Measurements from ENCODE around the gene SUN2. TPM values are rescaled to one million over a fixed set of nuclear protein-coding genes. Genes with fewer than 3 reads are reported as not detected.

SUN2 gene
- polyA plus RNA-seq, 3 donors = 95.8 to 159 (median 97.8) TPM

- Mint-ChIP-seq H3K27me3 (ENCODE audit: low read depth in 3 of 3) (peaks cover 0 to 3% (median 2%) of the 10 kb centered on the region in 3 donors), H3K27ac (peak overlapping the region in 1 of 7 donors; percentile 47), H3K9me3 (no peaks in the 10 kb centered on the region), H3K4me3 (no peak overlapping the region), H3K4me1 (peaks cover 16% of the 10 kb centered on the region), H3K36me3 (peaks cover 32 to 39% of the 10 kb centered on the region in 2 donors)
- TF ChIP-seq, protein P1, sequence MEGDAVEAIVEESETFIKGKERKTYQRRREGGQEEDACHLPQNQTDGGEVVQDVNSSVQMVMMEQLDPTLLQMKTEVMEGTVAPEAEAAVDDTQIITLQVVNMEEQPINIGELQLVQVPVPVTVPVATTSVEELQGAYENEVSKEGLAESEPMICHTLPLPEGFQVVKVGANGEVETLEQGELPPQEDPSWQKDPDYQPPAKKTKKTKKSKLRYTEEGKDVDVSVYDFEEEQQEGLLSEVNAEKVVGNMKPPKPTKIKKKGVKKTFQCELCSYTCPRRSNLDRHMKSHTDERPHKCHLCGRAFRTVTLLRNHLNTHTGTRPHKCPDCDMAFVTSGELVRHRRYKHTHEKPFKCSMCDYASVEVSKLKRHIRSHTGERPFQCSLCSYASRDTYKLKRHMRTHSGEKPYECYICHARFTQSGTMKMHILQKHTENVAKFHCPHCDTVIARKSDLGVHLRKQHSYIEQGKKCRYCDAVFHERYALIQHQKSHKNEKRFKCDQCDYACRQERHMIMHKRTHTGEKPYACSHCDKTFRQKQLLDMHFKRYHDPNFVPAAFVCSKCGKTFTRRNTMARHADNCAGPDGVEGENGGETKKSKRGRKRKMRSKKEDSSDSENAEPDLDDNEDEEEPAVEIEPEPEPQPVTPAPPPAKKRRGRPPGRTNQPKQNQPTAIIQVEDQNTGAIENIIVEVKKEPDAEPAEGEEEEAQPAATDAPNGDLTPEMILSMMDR (IDR thresholded peaks at IDR 0.05) = no peak
- no peaks in the 10 kb centered on the region for H4K20me1 ChIP-seq (ENCODE audit: insufficient read depth, low read length)
- H3K4me2 ChIP-seq (replicated peaks; ENCODE audit: extremely low read depth, low read length, poor library complexity, severe bottlenecking) = no peak overlapping the region
- H3K79me2 ChIP-seq (ENCODE audit: insufficient read depth, low read length) = no peaks in the 10 kb centered on the region
- H3K4me3 ChIP-seq (replicated peaks in 1 of 3; ENCODE audit: low read depth in 2 of 3, low read length in 3 of 3) = no peak overlapping the region
- H3K27me3 ChIP-seq (ENCODE audit: control insufficient read depth in 2 of 2, insufficient read depth in 2 of 2, low read length in 2 of 2) = no peaks in the 10 kb centered on the region
- peaks cover 13 to 20% of the 10 kb centered on the region in 2 donors for H3K36me3 ChIP-seq (replicated peaks in 1 of 2; ENCODE audit: control insufficient read depth in 1 of 2, insufficient read depth in 2 of 2, low read length in 2 of 2)
- no peak overlapping the region for H2AFZ ChIP-seq (ENCODE audit: insufficient read depth, low read depth, low read length, poor library complexity, severe bottlenecking)
- H3K9ac ChIP-seq (ENCODE audit: insufficient read depth, low read length, poor library complexity, severe bottlenecking) = no peak overlapping the region
- DNase-seq = no peak
- H3K4me1 ChIP-seq (ENCODE audit: control insufficient read depth in 1 of 2, insufficient read depth in 2 of 2, low read length in 2 of 2) = peaks cover 12 to 16% of the 10 kb centered on the region in 2 donors
- no peak overlapping the region for H3K27ac ChIP-seq (ENCODE audit: low read depth in 1 of 2, low read length in 2 of 2)
- intact Hi-C loops (cut with micrococcal nuclease) = no loop called here
- H3K9me3 ChIP-seq (replicated peaks in 1 of 2; ENCODE audit: control insufficient read depth in 1 of 2, insufficient read depth in 1 of 2, low read length in 2 of 2) = no peaks in the 10 kb centered on the region
- 97% methylated on average over 7 of the region's 13 CpGs for WGBS (ENCODE audit: insufficient coverage)
These were observed 25.2 kb upstream of the SUN2 start for GRCh38 chr22:38781033-38781432.

GRCh38 chr22:38777087-38777671 lies 21.4 kb upstream of the SUN2 start:
- no peak for DNase-seq
- no peaks in the 10 kb centered on the region for H3K9me3 ChIP-seq (replicated peaks in 1 of 2; ENCODE audit: control insufficient read depth in 1 of 2, insufficient read depth in 1 of 2, low read length in 2 of 2)
- H3K27ac ChIP-seq (ENCODE audit: low read depth in 1 of 2, low read length in 2 of 2) = no peak overlapping the region
- no peak overlapping the region for H2AFZ ChIP-seq (ENCODE audit: insufficient read depth, low read depth, low read length, poor library complexity, severe bottlenecking)
- peaks cover 13 to 20% of the 10 kb centered on the region in 2 donors for H3K36me3 ChIP-seq (replicated peaks in 1 of 2; ENCODE audit: control insufficient read depth in 1 of 2, insufficient read depth in 2 of 2, low read length in 2 of 2)
- H3K9me3 Mint-ChIP-seq = no peaks in the 10 kb centered on the region
- H3K4me1 Mint-ChIP-seq = peaks cover 5% of the 10 kb centered on the region
- no peaks in the 10 kb centered on the region for H3K27me3 ChIP-seq (ENCODE audit: control insufficient read depth in 2 of 2, insufficient read depth in 2 of 2, low read length in 2 of 2)
- TF ChIP-seq, protein P1 (IDR thresholded peaks at IDR 0.05) = no peak
- H3K9ac ChIP-seq (ENCODE audit: insufficient read depth, low read length, poor library complexity, severe bottlenecking) = no peak overlapping the region
- no peak overlapping the region for H3K4me2 ChIP-seq (replicated peaks; ENCODE audit: extremely low read depth, low read length, poor library complexity, severe bottlenecking)
- H3K36me3 Mint-ChIP-seq = peaks cover 25 to 33% of the 10 kb centered on the region in 2 donors
- no peaks in the 10 kb centered on the region for H4K20me1 ChIP-seq (ENCODE audit: insufficient read depth, low read length)
- peak overlapping the region in 1 of 7 donors; percentile 38 for H3K27ac Mint-ChIP-seq
- no peak overlapping the region for H3K4me3 ChIP-seq (replicated peaks in 1 of 3; ENCODE audit: low read depth in 2 of 3, low read length in 3 of 3)
- 96% methylated on average over 20 of the region's 27 CpGs for WGBS (ENCODE audit: insufficient coverage)
- peaks cover 4 to 6% of the 10 kb centered on the region in 2 donors for H3K4me1 ChIP-seq (ENCODE audit: control insufficient read depth in 1 of 2, insufficient read depth in 2 of 2, low read length in 2 of 2)
- no peak overlapping the region for H3K4me3 Mint-ChIP-seq
- peaks cover 0 to 3% (median 0%) of the 10 kb centered on the region in 3 donors for H3K27me3 Mint-ChIP-seq (ENCODE audit: low read depth in 3 of 3)
- intact Hi-C loops (cut with micrococcal nuclease) = no loop called here
- no peaks in the 10 kb centered on the region for H3K79me2 ChIP-seq (ENCODE audit: insufficient read depth, low read length)
